ENCODE data around the gene ZDHHC20.

GRCh38 chr13:21399741-21400140, 59.4 kb downstream of the ZDHHC20 start:
- TF ChIP-seq CTCF (IDR thresholded peaks at IDR 0.05), result no peak
- no peak for TF ChIP-seq POLR2A (IDR thresholded peaks at IDR 0.05)

Measured in lower leg skin (tissue), 3 donors.